Fibroblast of lung (primary cell): ENCODE measurements around the gene CAPN12.

Experiments used
- EZH2 ChIP-seq: IDR thresholded peaks from 2 replicates; pipeline ENCODE4 v1.5.1; 2012; ENCODE audit warnings: low read length, control low read depth, mild to moderate bottlenecking; ENCODE audit errors: missing control alignments
- TF ChIP-seq, protein P1 (sequence below), 2 donors: IDR thresholded peaks in 1 of 2; conservative IDR thresholded peaks in 1 of 2; 1 replicate in 1 of 2; 2 replicates in 1 of 2; pipeline ENCODE4 v1.5.1; 2011 to 2012; ENCODE audit warnings: low read length in 2 of 2, control low read depth in 1 of 2, inconsistent platforms in 1 of 2, low read depth in 1 of 2, mild to moderate bottlenecking in 1 of 2

DNA sequence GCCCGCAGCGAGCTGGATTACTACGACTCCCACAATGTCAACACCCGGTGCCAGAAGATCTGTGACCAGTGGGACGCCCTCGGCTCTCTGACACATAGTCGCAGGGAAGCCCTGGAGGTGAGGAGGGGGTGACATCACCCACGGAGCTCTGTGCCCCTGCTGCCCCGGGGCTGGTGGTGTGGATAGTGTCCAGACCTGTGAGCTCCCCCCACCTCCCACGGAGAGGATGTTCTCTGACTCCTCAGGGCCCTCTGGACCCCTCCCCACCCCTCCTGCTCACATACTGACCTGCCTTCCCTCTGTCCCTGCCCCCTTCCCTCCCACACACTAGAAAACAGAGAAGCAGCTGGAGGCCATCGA is 20.7 kb downstream of the CAPN12 start:
- TF ChIP-seq, protein P1, sequence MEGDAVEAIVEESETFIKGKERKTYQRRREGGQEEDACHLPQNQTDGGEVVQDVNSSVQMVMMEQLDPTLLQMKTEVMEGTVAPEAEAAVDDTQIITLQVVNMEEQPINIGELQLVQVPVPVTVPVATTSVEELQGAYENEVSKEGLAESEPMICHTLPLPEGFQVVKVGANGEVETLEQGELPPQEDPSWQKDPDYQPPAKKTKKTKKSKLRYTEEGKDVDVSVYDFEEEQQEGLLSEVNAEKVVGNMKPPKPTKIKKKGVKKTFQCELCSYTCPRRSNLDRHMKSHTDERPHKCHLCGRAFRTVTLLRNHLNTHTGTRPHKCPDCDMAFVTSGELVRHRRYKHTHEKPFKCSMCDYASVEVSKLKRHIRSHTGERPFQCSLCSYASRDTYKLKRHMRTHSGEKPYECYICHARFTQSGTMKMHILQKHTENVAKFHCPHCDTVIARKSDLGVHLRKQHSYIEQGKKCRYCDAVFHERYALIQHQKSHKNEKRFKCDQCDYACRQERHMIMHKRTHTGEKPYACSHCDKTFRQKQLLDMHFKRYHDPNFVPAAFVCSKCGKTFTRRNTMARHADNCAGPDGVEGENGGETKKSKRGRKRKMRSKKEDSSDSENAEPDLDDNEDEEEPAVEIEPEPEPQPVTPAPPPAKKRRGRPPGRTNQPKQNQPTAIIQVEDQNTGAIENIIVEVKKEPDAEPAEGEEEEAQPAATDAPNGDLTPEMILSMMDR (conservative IDR thresholded peaks at IDR 0.05 in 1 of 2, IDR thresholded peaks at IDR 0.05 in 1 of 2; ENCODE audit: low read depth in 1 of 2, low read length in 2 of 2): no peak
- TF ChIP-seq EZH2: no peak
